Activated B cell treated with CpG ODN at 0.5 μM for 24 hours (primary cell): ENCODE measurements around the gene MOGAT3. TPM values are rescaled to one million over a fixed set of nuclear protein-coding genes. Genes with fewer than 3 reads are reported as not detected.

Experiments
- ATAC-seq: fragments of 200-7000 bp; cut with Tn5 transposase; one replicate; pipeline ENCODE4 v1.10.0; 2021; ENCODE audit warnings: low read depth, mild to moderate bottlenecking, moderate library complexity
- CTCF ChIA-PET: fragments of 350-600 bp; sonication (Branson Sonifier 250); formaldehyde crosslinking; loops from one replicate; lab custom pipeline; 2021; ENCODE audit warnings: antibody characterized with exemption; lab: Charles Lee
- POLR2A ChIA-PET: fragments of 350-600 bp; sonication (Branson Sonifier 250); formaldehyde crosslinking; loops from one replicate; lab custom pipeline; 2021; ENCODE audit warnings: antibody characterized with exemption; lab: Charles Lee
- DNase-seq: peaks from one replicate; pipeline ENCODE4 v3.0.0; 2022
- H3K27ac Mint-ChIP-seq: one replicate; pipeline ENCODE4 v1.8.0; 2020; ENCODE audit warnings: mixed read lengths
- H3K27me3 Mint-ChIP-seq: one replicate; pipeline ENCODE4 v1.8.0; 2021; ENCODE audit warnings: mixed read lengths
- H3K36me3 Mint-ChIP-seq: one replicate; pipeline ENCODE4 v1.8.0; 2021; ENCODE audit warnings: low read depth, mixed read lengths
- H3K4me1 Mint-ChIP-seq: one replicate; pipeline ENCODE4 v1.8.0; 2021; ENCODE audit warnings: mixed read lengths
- H3K4me3 Mint-ChIP-seq: one replicate; pipeline ENCODE4 v1.8.0; 2020; ENCODE audit warnings: mild to moderate bottlenecking, mixed read lengths
- H3K9me3 Mint-ChIP-seq: one replicate; pipeline ENCODE4 v1.8.0; 2020; ENCODE audit warnings: mixed read lengths
- intact Hi-C: fragments of 100-400 bp; cut with micrococcal nuclease; formaldehyde crosslinking; loops from one replicate; pipeline ENCODE4 v1.15.1; 2024
- total RNA-seq: library from RNA; stranded (reverse); gene quantifications from 2 replicates; pipeline ENCODE4 v1.2.3, GENCODE V29; 2022
- TF ChIP-seq, protein P1 (sequence below): fragments of 200-600 bp; IDR thresholded peaks from one replicate; pipeline ENCODE4 v1.8.0; 2022; ENCODE audit warnings: antibody characterized with exemption, mild to moderate bottlenecking

MOGAT3 gene
- total RNA-seq, 1 donor from 2014 or later = not detected

DNA sequence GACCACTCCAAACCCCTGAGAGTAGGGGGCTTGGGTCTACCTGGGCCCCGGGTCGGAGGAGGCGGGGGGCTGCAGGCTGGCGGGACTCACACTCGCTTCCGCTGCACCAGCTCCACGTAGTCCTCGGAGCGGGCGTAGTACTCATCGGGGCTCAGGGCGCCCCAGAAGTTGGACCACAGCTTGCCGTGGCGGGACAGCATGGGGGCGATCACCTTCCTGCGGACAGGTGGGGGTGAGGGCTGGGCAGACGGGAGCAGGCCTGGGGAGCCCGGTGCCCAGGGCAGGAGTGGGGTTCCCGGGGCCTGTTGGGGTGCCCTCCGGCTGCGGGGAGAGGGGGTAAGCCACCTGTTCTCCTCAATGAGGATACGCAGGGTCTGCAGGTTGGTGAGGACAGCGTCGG is 10.7 kb upstream of the MOGAT3 start:
- intact Hi-C loops = no loop called here
- H3K27ac Mint-ChIP-seq = no peak overlapping the region
- CTCF ChIA-PET = no interaction called here
- DNase-seq = no peak
- H3K36me3 Mint-ChIP-seq = peaks cover 51% of the 10 kb centered on the region
- no peaks in the 10 kb centered on the region for H3K9me3 Mint-ChIP-seq
- no peaks in the 10 kb centered on the region for H3K27me3 Mint-ChIP-seq
- H3K4me1 Mint-ChIP-seq = peaks cover 5% of the 10 kb centered on the region
- H3K4me3 Mint-ChIP-seq = no peak overlapping the region
- POLR2A ChIA-PET = no interaction called here
- TF ChIP-seq, protein P1, sequence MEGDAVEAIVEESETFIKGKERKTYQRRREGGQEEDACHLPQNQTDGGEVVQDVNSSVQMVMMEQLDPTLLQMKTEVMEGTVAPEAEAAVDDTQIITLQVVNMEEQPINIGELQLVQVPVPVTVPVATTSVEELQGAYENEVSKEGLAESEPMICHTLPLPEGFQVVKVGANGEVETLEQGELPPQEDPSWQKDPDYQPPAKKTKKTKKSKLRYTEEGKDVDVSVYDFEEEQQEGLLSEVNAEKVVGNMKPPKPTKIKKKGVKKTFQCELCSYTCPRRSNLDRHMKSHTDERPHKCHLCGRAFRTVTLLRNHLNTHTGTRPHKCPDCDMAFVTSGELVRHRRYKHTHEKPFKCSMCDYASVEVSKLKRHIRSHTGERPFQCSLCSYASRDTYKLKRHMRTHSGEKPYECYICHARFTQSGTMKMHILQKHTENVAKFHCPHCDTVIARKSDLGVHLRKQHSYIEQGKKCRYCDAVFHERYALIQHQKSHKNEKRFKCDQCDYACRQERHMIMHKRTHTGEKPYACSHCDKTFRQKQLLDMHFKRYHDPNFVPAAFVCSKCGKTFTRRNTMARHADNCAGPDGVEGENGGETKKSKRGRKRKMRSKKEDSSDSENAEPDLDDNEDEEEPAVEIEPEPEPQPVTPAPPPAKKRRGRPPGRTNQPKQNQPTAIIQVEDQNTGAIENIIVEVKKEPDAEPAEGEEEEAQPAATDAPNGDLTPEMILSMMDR = no peak
- no peak for ATAC-seq

DNA sequence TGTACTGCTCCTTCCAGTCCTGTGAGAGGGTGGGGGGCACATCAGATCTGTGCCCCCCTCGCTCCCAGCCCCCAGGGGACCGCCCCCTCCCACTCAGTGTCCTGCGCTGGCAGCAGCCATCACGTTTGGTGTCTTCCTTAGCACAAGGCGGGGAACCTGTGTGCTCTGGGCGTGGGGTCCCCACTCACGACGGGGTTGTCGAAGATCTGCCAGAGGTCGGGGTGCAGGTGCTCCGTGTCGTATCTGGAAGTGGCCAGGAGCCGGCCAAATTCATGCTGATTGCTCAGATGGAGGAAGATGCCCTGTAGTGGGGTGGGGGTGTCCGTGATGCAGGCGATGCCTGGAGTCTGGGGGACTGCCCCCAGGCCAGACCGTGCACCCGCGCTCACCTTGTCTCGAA is 9.3 kb upstream of the MOGAT3 start:
- Mint-ChIP-seq H3K4me1 (no peaks in the 10 kb centered on the region), H3K9me3 (no peaks in the 10 kb centered on the region), H3K4me3 (no peak overlapping the region), H3K27me3 (no peaks in the 10 kb centered on the region), H3K36me3 (peaks cover 48% of the 10 kb centered on the region), H3K27ac (no peak overlapping the region)
- ChIA-PET CTCF (no interaction called here), POLR2A (no interaction called here)
- TF ChIP-seq, protein P1 = no peak
- no peak for ATAC-seq
- DNase-seq = no peak
- intact Hi-C loops = no loop called here

DNA sequence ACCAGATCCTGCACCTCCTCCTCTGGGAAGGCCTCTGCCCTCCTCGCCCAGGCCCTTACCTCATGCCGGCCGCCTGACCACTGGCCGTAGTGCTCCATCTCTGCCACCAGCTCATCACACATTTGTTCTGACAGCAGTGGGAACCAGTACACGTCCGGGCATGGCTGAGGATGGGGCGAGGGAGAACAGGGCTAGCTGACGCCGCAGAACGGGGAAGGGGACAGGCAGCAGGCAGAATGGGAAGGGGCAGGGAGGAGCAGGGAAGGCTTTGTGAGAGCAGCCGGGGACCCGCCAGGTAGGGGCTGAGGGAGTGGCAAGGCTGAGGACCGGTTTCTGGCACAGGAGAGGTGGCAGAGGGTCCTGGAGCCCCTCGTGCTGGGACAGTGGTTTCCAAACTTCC is 8.0 kb upstream of the MOGAT3 start:
- intact Hi-C loops = no loop called here
- no peak for ATAC-seq
- TF ChIP-seq, protein P1 = no peak
- H3K36me3 Mint-ChIP-seq = peaks cover 40% of the 10 kb centered on the region
- H3K4me3 Mint-ChIP-seq = no peak overlapping the region
- H3K27ac Mint-ChIP-seq = no peak overlapping the region
- CTCF ChIA-PET = no interaction called here
- peaks cover 3% of the 10 kb centered on the region for H3K4me1 Mint-ChIP-seq
- H3K9me3 Mint-ChIP-seq = no peaks in the 10 kb centered on the region
- no peaks in the 10 kb centered on the region for H3K27me3 Mint-ChIP-seq
- DNase-seq = no peak
- POLR2A ChIA-PET = interaction anchor here (0.7 kb wide), 1 partner anchor 124 kb away, joined by 4 read pairs; no protein-coding TSS in a partner anchor

DNA sequence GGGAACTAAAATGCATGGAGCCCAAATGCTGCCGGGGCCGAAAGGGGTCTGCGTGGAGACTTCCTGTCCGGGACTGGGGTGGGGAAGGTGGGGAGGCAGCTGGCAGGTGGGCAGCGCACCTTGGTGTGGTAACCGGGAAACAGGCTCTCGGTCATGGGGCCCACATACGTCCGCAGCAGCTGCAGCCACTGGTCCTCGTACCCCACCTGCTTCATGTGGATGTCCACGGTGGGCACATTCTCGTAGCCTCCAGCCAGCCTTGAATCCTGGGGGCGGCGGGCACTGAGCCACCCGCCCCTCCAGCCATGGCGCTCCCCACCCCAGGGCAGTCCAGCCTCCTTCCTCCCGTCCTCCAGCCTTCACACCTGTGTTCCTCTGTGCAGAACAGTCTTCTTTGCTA is 6.6 kb upstream of the MOGAT3 start:
- Mint-ChIP-seq H3K36me3 (peaks cover 39% of the 10 kb centered on the region), H3K9me3 (no peaks in the 10 kb centered on the region), H3K4me3 (no peak overlapping the region), H3K27me3 (peaks cover 5% of the 10 kb centered on the region), H3K4me1 (peaks cover 15% of the 10 kb centered on the region), H3K27ac (no peak overlapping the region)
- TF ChIP-seq, protein P1 = no peak
- ChIA-PET POLR2A (no interaction called here), CTCF (no interaction called here)
- no peak for ATAC-seq
- intact Hi-C loops = no loop called here
- DNase-seq = no peak

DNA sequence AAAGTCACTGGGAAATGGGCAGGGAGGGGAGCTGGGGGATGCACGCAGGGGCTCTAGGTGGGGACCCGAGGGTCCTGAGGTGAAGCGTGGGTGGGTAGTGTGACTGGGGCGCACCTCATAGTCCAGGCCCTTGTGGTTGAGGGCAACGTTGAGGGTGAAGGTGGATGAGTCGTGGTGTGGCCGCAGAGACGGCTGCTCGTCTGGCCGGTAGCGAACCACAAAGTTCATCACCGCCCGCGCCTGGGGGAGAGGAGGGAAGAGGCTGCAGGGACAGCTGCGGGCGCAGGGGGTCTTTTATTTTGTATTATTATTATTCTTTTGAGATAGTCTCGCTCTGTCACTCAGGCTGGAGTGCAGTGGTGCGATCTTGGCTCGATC is 5.8 kb upstream of the MOGAT3 start:
- Mint-ChIP-seq H3K9me3 (no peaks in the 10 kb centered on the region), H3K36me3 (peaks cover 34% of the 10 kb centered on the region), H3K4me3 (no peak overlapping the region), H3K27me3 (peaks cover 5% of the 10 kb centered on the region), H3K27ac (no peak overlapping the region), H3K4me1 (peaks cover 18% of the 10 kb centered on the region)
- TF ChIP-seq, protein P1 = no peak
- ATAC-seq (no peak), DNase-seq (no peak)
- POLR2A ChIA-PET = no interaction called here
- intact Hi-C loops = no loop called here
- CTCF ChIA-PET = no interaction called here
